ENCODE measurements around the gene SYT11.
"Not testable (repeated sequence)": the region's sequence is repeated elsewhere in the genome, so short reads cannot be mapped to it uniquely, and the experiment has no call there.

Gene SYT11

GRCh38 chr1:155859881-155860871 is 809 bp downstream of the SYT11 start:
- in situ Hi-C loops (cut with MboI; ENCODE audit: low sequenced_read_pairs): no loop called here

- in situ Hi-C loops (cut with MboI; ENCODE audit: low sequenced_read_pairs): no loop called here
These were observed 1.7 kb downstream of the SYT11 start for GRCh38 chr1:155860970-155861510.

GRCh38 chr1:155861896-155862295 is 2.5 kb downstream of the SYT11 start:
- in situ Hi-C loops (cut with MboI; ENCODE audit: low sequenced_read_pairs): no loop called here

DNA sequence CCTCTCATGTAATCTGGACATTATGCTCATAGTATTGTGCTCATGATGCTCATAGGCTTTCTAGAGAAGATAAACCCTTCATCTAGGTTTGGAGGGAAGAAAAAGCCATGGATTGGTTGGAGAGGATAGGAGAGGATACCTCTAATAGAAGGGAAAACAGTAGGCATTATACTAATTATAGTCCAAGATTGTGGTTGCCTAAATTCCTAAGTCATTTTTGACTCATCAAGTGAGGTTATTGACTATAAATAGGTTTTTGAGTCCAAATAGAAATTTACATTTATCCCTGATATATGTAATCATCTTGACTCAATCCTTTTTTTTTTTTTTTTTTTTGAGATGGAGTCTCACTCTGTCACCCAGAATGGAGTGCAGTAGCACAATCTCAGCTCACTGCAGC is 5.0 kb downstream of the SYT11 start:
- in situ Hi-C loops (cut with MboI; ENCODE audit: low sequenced_read_pairs): no loop called here

DNA sequence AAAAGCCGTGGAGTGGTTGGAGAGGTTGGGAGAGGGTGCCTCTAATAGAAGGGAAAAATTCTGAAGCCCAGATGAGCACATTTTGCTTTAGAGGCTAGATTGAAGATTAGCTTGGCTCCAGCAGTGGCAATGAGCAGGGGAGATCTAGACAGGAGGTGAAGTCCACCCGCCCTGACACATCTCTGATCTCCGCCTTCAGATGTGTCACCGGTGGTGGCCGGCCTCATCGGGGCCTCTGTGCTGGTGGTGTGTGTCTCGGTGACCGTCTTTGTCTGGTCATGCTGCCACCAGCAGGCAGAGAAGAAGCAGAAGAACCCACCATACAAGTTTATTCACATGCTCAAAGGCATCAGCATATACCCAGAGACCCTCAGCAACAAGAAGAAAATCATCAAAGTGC is 8.4 kb downstream of the SYT11 start:
- in situ Hi-C loops (cut with MboI; ENCODE audit: low sequenced_read_pairs): no loop called here

GRCh38 chr1:155871390-155871789 is 12.0 kb downstream of the SYT11 start:
- in situ Hi-C loops (cut with MboI; ENCODE audit: low sequenced_read_pairs): no loop called here

DNA sequence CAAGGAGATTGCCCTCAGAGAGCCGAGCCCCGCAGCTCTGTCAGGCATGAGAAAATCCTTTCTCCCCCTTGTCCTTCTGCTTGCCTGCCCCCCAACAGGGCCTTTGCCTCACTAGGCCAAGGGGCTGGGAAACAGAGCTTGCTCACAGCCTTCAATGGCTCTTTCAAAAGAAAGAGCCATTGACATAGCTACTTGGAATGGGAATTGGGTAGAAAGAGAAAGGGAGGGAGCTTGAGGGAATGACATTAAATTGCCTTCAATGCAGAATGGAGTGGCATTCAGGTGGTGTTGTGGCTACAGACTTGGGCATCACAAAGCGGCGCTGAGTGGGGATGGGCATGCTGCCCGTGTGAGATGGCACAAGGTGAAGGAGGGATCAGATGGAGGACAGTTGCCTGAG is 13.2 kb downstream of the SYT11 start:
- in situ Hi-C loops (cut with MboI; ENCODE audit: low sequenced_read_pairs): no loop called here

DNA sequence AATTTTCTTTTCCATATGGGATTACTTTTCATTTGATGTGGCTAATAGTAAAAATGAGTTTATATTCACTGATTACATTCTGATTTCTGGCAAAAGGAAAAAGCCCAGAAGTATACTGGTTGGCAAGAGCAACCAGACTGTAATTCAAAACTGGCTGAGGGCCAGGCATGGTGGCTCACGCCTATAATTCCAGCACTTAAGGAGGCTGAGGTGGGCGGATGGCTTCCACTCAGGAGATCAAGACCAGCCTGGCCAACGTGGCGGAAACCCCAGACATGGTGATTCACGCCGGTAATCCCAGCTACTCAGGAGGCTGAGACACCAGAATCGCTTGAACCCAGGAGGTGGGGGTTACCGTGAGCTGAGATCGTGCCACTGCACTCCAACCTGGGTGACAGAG is 14.5 kb downstream of the SYT11 start:
- in situ Hi-C loops (cut with MboI; ENCODE audit: low sequenced_read_pairs): no loop called here

DNA sequence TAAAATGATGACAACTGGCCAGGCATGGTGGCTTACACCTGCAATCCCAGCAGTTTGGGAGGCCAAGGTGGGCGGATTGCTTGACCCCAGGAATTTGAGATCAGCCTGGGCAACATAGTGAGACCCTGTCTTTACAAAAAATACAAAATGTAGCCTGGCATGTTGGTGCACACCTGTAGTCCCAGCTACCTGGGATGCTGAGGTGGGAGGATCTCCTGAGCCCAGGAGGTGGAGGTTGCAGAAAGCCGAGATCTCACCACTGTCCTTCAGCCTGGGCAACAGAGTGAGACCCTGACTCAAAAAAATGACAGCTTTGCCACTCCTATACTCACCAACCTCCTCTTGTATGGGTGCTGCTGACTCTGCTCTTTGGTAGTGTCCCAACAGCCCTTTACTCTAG is 18.6 kb downstream of the SYT11 start:
- in situ Hi-C loops (cut with MboI; ENCODE audit: low sequenced_read_pairs): no loop called here

- in situ Hi-C loops (cut with MboI; ENCODE audit: low sequenced_read_pairs): no loop called here
These were observed 20.9 kb downstream of the SYT11 start for GRCh38 chr1:155880251-155880650.

DNA sequence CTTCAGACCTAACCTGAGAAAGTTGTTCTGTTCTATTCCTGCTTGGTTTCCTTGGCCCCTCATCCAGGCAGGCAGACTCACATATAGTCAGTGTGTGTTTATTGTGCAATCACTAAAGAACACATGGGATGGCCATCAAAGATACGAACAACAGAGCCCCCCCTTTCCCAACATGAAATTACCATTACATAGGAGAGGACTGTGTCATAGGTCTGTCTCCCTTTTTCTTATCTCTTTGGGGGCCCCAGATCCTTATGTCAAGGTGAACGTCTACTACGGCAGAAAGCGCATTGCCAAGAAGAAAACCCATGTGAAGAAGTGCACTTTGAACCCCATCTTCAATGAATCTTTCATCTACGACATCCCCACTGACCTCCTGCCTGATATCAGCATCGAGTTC is 21.6 kb downstream of the SYT11 start:
- in situ Hi-C loops (cut with MboI; ENCODE audit: low sequenced_read_pairs): no loop called here

DNA sequence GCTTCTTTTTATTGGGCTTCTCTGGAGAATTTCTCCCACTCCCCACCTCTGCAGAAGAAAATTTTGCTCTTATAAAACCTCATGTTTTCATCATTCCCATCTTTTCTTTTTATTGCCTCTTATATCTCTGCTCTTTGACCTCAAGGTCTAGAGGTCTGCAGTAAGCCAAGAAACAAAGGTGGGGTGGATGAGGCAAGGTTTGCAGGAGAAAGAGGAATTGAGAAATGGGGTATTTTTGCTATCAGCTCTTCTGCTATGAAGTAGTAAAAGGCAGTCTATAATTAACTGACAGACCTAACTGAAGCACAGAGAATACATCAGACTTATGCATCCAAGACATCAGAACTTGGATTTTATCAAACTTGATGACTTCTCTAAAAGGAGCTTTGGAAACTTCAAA is 22.9 kb downstream of the SYT11 start:
- in situ Hi-C loops (cut with MboI; ENCODE audit: low sequenced_read_pairs): no loop called here

DNA sequence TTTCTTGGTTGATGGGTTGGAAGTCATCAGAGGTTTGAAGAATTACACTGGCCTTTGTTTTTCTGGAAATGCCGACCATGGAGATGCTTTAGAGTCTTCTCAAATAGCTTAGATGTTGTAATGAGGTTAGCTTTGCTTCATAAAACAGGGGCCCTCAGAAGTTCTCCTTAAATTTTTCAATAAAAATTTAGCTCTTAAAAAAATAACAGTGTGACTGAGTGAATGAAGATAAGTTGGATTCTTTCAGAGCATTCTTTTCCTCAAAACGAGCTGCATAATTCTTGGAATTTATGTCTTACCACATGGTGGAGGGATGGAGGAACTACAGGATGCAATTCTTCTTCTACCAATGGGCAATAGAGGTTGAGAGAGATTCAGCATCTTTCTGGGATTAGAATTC is 23.4 kb downstream of the SYT11 start:
- in situ Hi-C loops (cut with MboI; ENCODE audit: low sequenced_read_pairs): no loop called here

DNA sequence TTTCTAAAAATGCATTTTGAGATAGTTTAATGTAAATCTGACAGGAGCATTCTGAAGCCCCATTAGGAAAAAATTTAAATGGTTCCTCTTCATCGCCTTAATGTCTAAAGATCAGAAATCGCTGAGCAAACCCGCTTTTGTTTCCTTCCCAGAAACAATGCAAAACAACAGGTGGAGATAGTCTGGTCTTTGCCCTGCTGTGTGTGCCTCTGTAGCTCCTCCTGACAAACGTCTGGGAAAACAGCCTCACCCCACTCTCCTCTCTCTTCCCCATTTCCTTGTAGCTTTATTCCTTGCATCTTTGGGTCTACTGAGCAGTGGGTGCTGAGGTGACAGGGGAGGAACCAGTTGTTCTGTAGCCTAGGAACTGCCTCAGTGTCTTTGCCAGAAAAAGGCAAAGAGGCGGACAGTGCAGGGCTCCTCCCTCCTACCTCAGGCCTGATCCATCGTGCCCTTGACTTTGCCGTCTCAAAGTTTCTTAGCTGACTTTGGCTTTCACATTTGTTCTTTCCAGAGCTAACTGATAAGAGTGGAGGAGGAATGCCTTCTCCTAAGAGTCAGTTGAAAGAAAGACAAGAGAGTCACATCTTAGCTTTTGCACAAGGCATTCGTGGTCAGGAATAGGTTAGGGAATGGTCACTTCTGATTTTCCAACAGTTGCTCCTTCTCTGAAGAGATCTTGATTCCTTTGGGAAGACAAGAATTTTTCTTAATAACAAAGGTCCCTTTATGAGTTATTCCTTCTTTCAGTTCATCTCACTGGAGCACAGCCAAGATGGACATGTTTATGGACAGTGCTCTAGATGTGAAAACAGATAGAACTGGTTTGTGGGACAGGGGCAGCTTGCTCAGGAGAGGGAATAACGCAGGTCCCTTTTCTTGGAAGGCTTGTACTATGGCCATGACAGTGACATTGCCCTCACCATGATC is 24.9 kb downstream of the SYT11 start:
- in situ Hi-C loops (cut with MboI; ENCODE audit: low sequenced_read_pairs): no loop called here

DNA sequence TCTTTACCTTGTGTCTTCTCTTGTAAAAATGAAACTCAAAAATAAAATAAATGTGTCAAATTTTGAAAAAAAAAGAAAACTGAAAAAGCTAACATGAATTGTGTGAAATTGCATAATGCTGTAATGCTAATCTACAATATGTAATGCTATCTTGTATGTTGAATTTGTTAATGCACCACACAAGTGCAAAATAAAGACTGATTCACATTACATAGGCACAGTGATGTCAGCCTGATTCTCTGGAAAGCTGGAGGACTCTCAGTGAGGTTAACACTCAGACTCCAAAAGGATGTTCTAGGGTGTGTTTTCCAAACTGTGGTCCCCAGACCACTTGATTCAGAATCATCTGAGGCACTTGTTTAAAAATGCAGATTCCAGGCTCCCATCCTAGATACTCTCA is 25.6 kb downstream of the SYT11 start:
- in situ Hi-C loops (cut with MboI; ENCODE audit: low sequenced_read_pairs): no loop called here

DNA sequence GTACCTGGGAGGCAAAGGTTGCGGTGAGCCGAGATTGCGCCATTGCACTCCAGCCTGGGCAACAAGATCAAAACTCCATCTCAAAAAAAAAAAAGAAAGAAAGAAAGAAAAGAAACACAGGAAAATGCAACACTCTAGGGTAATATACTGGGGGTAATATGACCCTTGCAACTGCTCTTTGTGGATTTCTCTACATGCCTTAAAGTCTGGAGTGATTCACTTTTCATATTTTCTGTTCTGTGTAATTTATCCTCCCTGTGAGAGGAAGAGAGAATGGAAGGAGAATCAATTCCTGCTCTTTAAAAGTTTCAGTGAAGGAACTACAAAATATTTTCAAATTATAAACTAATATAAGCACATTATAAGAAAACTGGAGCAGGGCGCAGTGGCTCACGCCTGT is 29.1 kb downstream of the SYT11 start:
- in situ Hi-C loops (cut with MboI; ENCODE audit: low sequenced_read_pairs): no loop called here

- in situ Hi-C loops (cut with MboI; ENCODE audit: low sequenced_read_pairs): no loop called here
These were observed 30.2 kb downstream of the SYT11 start for GRCh38 chr1:155889566-155889965.

- in situ Hi-C loops (cut with MboI; ENCODE audit: low sequenced_read_pairs): no loop called here
These were observed 30.9 kb downstream of the SYT11 start for GRCh38 chr1:155890251-155890650.

DNA sequence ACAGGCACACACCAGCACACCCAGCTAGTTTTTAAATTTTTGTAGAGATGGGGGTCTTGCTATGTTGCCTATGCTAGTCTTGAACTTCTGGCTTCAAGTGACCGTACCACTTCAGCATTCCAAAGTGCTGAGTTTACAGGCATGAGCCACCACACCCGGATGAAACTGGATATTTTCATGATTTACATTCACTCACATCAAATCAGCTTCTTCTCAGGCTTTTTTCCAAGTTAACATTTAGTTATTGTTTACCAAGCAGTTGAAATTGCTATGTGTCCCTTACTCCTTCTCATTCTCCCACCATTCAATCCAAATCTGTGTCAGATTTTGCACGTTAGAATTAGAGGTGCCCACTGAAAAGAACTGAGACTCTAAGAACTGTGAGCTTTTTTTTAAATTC is 33.4 kb downstream of the SYT11 start:
- in situ Hi-C loops (cut with MboI; ENCODE audit: low sequenced_read_pairs): no loop called here

DNA sequence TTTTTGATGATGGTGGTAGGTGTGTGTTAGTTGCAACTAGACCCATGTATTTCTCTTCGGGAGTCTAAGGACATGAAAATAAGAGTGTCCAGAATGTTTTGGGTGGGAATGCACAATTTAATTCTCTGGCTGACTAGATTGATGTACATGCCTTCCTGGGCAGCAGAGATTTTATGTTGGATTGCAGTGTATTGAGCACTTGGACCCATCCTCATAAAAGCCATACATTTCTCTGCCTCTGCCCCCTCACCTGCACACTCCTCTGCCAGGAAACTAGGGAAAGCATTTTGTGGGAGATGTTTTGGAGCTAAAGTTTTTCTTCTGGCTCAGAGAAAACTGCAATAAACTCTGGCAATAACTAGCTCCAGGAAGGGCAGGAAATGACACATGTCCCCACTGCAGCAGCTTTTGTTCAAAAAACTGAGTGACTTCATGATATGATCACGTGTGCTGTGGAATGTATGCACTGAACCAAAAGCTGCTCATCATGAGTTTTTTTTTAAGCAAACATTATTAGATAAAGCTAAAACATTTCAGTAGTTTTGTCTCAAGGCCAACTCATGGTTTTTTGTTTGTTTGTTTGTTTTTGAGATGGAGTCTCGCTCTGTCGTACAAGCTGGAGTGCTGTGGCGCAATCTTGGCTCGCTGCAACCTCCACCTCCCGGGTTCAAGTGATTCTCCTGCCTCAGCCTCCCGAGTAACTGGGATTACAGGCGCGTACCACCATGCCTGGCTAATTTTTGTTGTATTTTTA is 34.2 kb downstream of the SYT11 start:
- in situ Hi-C loops (cut with MboI; ENCODE audit: low sequenced_read_pairs): no loop called here

DNA sequence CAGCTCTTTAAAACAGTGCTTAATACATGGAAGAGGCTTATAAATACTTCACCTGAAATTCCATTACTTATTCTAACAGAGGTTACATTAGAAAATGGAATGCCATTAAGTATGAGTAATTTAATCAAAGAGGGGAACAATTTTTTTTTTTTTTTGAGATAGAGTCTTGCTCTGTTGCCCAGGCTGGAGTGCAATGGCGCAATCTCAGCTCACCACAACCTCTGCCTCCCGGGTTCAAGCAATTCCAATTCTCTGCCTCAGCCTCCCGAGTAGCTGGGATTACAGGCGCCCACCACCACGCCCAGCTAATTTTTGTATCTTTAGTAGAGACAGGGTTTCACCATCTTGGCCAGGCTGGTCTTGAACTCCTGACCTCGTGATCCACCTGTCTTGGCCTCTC is 36.2 kb downstream of the SYT11 start:
- in situ Hi-C loops (cut with MboI; ENCODE audit: low sequenced_read_pairs): not testable (repeated sequence)
